ENCODE measurements around the gene MED29. TPM values are rescaled to one million over a fixed set of nuclear protein-coding genes. Genes with fewer than 3 reads are reported as not detected.

The MED29 gene
- total RNA-seq, 2 donors from 2014 or later = 23.1 to 40.9 TPM

GRCh38 chr19:39401070-39401548 is 9.9 kb downstream of the MED29 start:
- WGBS, 2 donors = 48 to 59% methylated on average over 4 of the region's 4 CpGs
- intact Hi-C loops (cut with DNase I) = no loop called here
- DNase-seq (no peak), ATAC-seq (no peak)
- no peaks in the 10 kb centered on the region for H3K36me3 ChIP-seq (replicated peaks in 1 of 2; ENCODE audit: insufficient read depth in 1 of 2, low read depth in 2 of 2)
- H3K27ac ChIP-seq = peak overlapping the region; percentile 91 to 98 (median 96)
- no peaks in the 10 kb centered on the region for H3K9me3 ChIP-seq
- no peak overlapping the region for H3K4me3 ChIP-seq
- peaks cover 49% of the 10 kb centered on the region for H3K4me1 ChIP-seq
- no peak for TF ChIP-seq CTCF (IDR thresholded peaks at IDR 0.05)
- no peak for TF ChIP-seq POLR2A (IDR thresholded peaks at IDR 0.05)
- H3K27me3 ChIP-seq = no peaks in the 10 kb centered on the region

GRCh38 chr19:39401549-39402345 is 10.6 kb downstream of the MED29 start:
- DNase-seq (peak in 3 of 4 donors; percentile 54 to 79 (median 56)), ATAC-seq (no peak)
- H3K36me3 ChIP-seq (replicated peaks in 1 of 2; ENCODE audit: insufficient read depth in 1 of 2, low read depth in 2 of 2) = no peaks in the 10 kb centered on the region
- WGBS, 2 donors = 44 to 55% methylated on average over 4 to 25 of the region's 25 CpGs
- H3K4me1 ChIP-seq = peaks cover 52% of the 10 kb centered on the region
- TF ChIP-seq POLR2A (IDR thresholded peaks at IDR 0.05) = peak in 2 of 3 donors; percentile 32 to 53
- no peak for TF ChIP-seq CTCF (IDR thresholded peaks at IDR 0.05)
- peak overlapping the region; percentile 91 to 98 (median 96) for H3K27ac ChIP-seq
- H3K4me3 ChIP-seq = no peak overlapping the region
- intact Hi-C loops (cut with DNase I) = no loop called here
- no peaks in the 10 kb centered on the region for H3K9me3 ChIP-seq
- H3K27me3 ChIP-seq = no peaks in the 10 kb centered on the region

GRCh38 chr19:39402346-39403300 is 11.4 kb downstream of the MED29 start:
- no peaks in the 10 kb centered on the region for H3K36me3 ChIP-seq (replicated peaks in 1 of 2; ENCODE audit: insufficient read depth in 1 of 2, low read depth in 2 of 2)
- no peak overlapping the region for H3K4me3 ChIP-seq
- H3K4me1 ChIP-seq = peaks cover 44% of the 10 kb centered on the region
- TF ChIP-seq CTCF (IDR thresholded peaks at IDR 0.05) (no peak), POLR2A (IDR thresholded peaks at IDR 0.05) (peak; percentile 28 to 64 (median 59))
- peak; percentile 49 for ATAC-seq
- H3K27me3 ChIP-seq = no peaks in the 10 kb centered on the region
- intact Hi-C loops (cut with DNase I) = no loop called here
- peak overlapping the region; percentile 91 to 98 (median 96) for H3K27ac ChIP-seq
- 1% methylated on average over 31 to 59 of the region's 59 CpGs for WGBS, 2 donors
- DNase-seq = peak; percentile 90 to 95 (median 92)
- no peaks in the 10 kb centered on the region for H3K9me3 ChIP-seq

GRCh38 chr19:39403331-39404312 is 12.4 kb downstream of the MED29 start:
- ATAC-seq (peak; percentile 38), DNase-seq (peak; percentile 81 to 96 (median 88))
- WGBS, 2 donors = 36 to 46% methylated on average over 18 to 42 of the region's 43 CpGs
- no peak overlapping the region for H3K4me3 ChIP-seq
- TF ChIP-seq CTCF (IDR thresholded peaks at IDR 0.05) = no peak
- TF ChIP-seq POLR2A (IDR thresholded peaks at IDR 0.05) = peak; percentile 26 to 64 (median 58)
- H3K4me1 ChIP-seq = peaks cover 44% of the 10 kb centered on the region
- intact Hi-C loops (cut with DNase I) = no loop called here
- H3K27me3 ChIP-seq = no peaks in the 10 kb centered on the region
- no peaks in the 10 kb centered on the region for H3K36me3 ChIP-seq (replicated peaks in 1 of 2; ENCODE audit: insufficient read depth in 1 of 2, low read depth in 2 of 2)
- no peaks in the 10 kb centered on the region for H3K9me3 ChIP-seq
- H3K27ac ChIP-seq = peak overlapping the region; percentile 91 to 98 (median 96)

Measured in body of pancreas (tissue), 4 donors.